ENCODE measurements around the gene ARL6IP4.

Gene ARL6IP4

GRCh38 chr12:123031171-123031845 is 50.8 kb downstream of the ARL6IP4 start:
- no peak overlapping the region for H3K27ac ChIP-seq
- no peak overlapping the region for H3K4me2 ChIP-seq
- no peak overlapping the region for H3K9ac ChIP-seq
- no peak overlapping the region for H3K4me3 ChIP-seq
- peaks cover 42% of the 10 kb centered on the region; the same call in 1 of the 2 replicates for H4K20me1 ChIP-seq
- TF ChIP-seq Cebpa-rat (IDR thresholded peaks at IDR 0.05), result no peak
- H3K36me3 ChIP-seq, result peaks cover 56% of the 10 kb centered on the region; the same call in 1 of the 2 replicates
- no peaks in the 10 kb centered on the region for H3K9me3 ChIP-seq
- H3K27me3 ChIP-seq, result no peaks in the 10 kb centered on the region
- H3K4me1 ChIP-seq, result peaks cover 80% of the 10 kb centered on the region

All from BLaER1 (cell line).